Astrocyte of the cerebellum (primary cell): ENCODE measurements around the gene SLC7A1.

Experiments used
- DNase-seq: peaks from one replicate; pipeline ENCODE4 v3.0.0-alpha.2; 2011; ENCODE audit warnings: low read depth
- H3K4me3 ChIP-seq: 2 replicates; pipeline ENCODE4 v1.5.1; 2011; ENCODE audit warnings: mild to moderate bottlenecking, low read depth, low read length, moderate library complexity
- CTCF ChIP-seq: IDR thresholded peaks from 2 replicates; pipeline ENCODE4 v1.5.1; 2012; ENCODE audit warnings: low read length, low read depth, moderate library complexity, mild to moderate bottlenecking; ENCODE audit errors: missing control alignments
- in situ Hi-C: cut with HindIII; loops from 2 replicates; pipeline ENCODE4 v1.10.0; 2017; ENCODE audit warnings: low sequenced_read_pairs

SLC7A1 gene

DNA sequence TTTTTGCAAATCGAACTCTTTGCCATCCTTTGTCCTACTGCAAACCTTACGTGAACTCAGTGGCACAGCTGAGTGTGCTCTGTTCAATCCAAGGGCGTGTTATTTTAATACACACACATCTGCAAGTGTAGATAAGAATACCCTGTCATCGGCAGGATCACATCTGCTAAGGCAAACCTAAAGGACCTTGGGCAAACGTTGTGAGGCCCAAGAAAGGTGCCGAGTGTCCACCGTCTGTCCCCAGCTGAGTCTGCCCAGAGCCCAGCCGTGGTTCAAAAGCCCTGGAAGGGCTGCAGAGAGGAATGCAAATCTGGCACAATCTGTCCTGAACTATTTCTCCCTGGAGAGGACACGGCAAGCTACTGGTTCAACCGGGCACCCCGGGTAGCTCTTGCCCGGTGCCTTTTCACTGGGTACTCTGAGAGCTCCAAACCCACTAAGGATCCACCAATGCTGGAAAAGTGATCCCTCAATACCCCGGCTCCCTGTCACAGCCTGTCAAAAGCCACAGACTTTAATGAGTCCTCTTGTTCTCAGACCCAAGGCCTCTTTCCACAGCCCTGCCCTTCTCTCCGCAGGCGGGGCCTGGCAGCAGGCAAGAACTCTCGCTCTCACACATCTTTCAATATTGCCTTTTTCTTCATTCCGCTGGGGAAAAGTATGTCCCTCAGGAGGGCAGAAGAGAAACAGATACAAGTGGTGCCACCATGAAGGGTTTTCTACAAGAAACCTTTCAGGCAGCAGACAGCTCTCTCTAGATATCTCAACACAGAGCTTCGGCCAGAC is 17.0 kb downstream of the SLC7A1 start:
- TF ChIP-seq CTCF, result no peak
- no peak overlapping the region for H3K4me3 ChIP-seq
- DNase-seq, result no peak

GRCh38 chr13:29577136-29578051 is 18.1 kb downstream of the SLC7A1 start:
- no peak overlapping the region for H3K4me3 ChIP-seq
- no peak for DNase-seq
- TF ChIP-seq CTCF, result no peak
- in situ Hi-C loops, result no loop called here

More for the DNA sequence above, 17.0 kb downstream of the SLC7A1 start:
- in situ Hi-C loops, result no loop called here

DNA sequence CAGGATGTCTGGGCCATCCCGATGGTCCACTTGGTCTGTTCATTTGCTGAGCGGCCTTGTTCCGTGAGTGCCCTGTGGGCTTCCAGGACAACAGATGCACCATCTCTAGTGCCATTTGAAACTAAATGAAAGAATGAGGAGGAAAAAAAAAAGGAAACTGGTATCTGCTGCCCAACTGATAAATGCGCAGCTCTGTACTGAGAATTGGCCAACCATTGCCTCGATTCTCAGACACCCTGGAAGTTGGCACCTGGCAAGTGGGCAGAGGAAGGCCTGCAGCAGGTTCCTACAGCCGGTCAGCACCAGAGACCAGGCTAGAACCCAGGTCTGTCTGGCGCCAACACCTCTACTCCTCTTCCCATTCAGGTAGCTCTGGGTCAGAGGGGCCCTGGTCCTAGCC is 18.9 kb downstream of the SLC7A1 start:
- TF ChIP-seq CTCF, result no peak
- DNase-seq, result no peak
- in situ Hi-C loops, result no loop called here
- no peak overlapping the region for H3K4me3 ChIP-seq

DNA sequence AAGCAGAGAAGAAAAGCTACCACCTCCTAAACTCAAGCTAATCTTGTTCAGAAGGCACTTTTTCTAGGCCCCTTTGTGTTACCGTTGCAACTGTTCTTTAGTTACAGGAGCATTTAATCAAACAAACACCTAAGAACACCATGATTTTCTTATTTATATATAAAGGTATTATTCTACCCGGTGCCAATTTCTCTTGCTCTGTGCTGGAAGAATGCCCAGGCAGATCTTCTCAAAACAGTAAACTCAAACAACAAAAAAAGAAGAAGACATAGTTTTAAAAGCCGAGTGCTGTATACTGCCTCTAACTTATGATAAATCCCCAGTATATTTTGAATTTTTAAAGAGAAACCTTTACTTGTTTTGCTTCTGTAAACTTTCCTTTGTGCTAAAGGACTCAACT is 20.4 kb downstream of the SLC7A1 start:
- no peak for TF ChIP-seq CTCF
- no peak overlapping the region for H3K4me3 ChIP-seq
- DNase-seq, result no peak
- in situ Hi-C loops, result no loop called here

DNA sequence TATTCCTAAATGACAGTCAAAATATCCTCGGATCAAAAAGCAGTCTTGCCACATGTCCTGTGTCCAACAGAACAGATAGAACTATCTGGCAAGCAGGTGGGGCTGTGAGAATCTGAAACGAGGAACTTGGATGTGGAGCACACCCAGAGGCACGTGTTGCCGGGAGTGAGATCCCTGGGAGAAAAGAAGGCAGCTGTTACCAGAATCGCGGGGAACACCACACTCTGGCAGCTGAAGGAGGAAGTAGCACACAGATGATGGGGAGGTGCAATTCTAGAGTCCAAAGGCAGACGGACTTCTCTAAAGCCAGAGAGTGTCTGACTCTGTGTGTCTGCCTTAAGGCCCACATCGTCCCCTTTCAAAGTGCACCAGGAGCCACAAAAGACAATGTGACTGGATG is 22.3 kb downstream of the SLC7A1 start:
- H3K4me3 ChIP-seq, result no peak overlapping the region
- in situ Hi-C loops, result no loop called here
- no peak for DNase-seq
- TF ChIP-seq CTCF, result no peak

DNA sequence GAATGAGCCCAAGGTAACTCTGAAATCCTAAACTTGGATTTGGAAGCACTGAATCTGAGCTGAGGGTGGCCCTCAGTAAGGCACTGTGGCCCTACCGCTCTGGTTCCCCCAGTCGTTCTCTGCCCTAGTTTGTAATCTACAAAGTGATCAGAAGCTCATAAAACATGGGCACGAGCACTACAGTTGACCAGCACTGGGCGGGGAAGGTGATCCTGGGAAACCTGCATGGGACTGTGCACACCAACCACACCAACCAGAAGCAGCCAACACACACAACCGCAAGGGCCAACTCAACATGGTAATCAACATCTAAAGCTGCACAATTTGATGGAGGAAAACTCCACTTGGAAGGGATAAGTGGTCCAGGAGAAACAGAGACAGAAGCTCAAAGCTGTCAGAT is 22.9 kb downstream of the SLC7A1 start:
- TF ChIP-seq CTCF, result no peak
- no peak for DNase-seq
- no peak overlapping the region for H3K4me3 ChIP-seq
- in situ Hi-C loops, result no loop called here
